ENCODE measurements around the gene TDRD10.

GRCh38 chr1:154517661-154518060, 15.6 kb downstream of the TDRD10 start:
- TF ChIP-seq, protein P1, sequence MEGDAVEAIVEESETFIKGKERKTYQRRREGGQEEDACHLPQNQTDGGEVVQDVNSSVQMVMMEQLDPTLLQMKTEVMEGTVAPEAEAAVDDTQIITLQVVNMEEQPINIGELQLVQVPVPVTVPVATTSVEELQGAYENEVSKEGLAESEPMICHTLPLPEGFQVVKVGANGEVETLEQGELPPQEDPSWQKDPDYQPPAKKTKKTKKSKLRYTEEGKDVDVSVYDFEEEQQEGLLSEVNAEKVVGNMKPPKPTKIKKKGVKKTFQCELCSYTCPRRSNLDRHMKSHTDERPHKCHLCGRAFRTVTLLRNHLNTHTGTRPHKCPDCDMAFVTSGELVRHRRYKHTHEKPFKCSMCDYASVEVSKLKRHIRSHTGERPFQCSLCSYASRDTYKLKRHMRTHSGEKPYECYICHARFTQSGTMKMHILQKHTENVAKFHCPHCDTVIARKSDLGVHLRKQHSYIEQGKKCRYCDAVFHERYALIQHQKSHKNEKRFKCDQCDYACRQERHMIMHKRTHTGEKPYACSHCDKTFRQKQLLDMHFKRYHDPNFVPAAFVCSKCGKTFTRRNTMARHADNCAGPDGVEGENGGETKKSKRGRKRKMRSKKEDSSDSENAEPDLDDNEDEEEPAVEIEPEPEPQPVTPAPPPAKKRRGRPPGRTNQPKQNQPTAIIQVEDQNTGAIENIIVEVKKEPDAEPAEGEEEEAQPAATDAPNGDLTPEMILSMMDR (IDR thresholded peaks at IDR 0.05) = no peak
- TF ChIP-seq ZFX (IDR thresholded peaks at IDR 0.05; ENCODE audit: borderline replicate concordance) = no peak

Measured in 22Rv1 (cell line).